GM18502 (cell line): ENCODE measurements around the gene PEX7.

Source experiments
- ATAC-seq: cut with Tn5 transposase; IDR thresholded peaks from one replicate; pipeline ENCODE4 v1.9.1; 2021; ENCODE audit warnings: mild to moderate bottlenecking; ENCODE audit not compliant: unreplicated experiment, poor library complexity

The PEX7 gene, protein sequence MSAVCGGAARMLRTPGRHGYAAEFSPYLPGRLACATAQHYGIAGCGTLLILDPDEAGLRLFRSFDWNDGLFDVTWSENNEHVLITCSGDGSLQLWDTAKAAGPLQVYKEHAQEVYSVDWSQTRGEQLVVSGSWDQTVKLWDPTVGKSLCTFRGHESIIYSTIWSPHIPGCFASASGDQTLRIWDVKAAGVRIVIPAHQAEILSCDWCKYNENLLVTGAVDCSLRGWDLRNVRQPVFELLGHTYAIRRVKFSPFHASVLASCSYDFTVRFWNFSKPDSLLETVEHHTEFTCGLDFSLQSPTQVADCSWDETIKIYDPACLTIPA

DNA sequence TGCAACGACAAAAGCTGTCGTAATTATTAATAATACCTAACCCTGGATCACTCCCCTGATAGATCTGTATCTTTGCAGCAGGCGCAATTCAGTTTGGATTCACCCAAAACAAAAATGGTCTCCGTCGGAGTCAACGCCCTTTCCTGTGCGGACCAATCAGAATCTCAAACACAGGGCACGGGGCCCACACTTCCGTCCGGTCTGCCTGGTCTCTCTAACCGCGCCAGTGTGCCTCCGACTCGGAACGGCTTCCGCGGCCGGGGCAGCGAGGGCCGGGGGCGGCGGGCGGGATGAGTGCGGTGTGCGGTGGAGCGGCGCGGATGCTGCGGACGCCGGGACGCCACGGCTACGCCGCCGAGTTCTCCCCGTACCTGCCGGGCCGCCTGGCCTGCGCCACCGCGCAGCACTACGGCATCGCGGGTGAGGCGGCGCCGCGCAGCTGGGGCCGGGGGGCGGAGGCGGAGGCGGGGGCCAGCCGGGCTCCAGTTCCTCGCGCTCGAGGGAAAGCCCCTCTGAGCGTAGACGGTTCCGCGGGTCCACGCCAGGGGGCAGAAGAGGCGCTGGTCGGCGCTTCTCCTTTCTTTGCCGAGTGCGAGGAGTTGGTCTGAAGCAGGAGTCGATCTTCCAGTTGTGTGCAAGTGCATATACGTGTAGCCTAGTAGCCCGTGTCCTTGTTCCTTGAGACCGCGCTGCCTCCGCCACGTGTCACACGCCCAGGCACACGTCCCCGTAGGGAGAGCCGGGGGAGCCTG lies at the start of gene PEX7:
PEX7 (plus strand) TSS at position 217 of the 752 bp plus-strand sequence; CDS start at position 291, 74 bp downstream.
- ATAC-seq = peak; percentile 97

DNA sequence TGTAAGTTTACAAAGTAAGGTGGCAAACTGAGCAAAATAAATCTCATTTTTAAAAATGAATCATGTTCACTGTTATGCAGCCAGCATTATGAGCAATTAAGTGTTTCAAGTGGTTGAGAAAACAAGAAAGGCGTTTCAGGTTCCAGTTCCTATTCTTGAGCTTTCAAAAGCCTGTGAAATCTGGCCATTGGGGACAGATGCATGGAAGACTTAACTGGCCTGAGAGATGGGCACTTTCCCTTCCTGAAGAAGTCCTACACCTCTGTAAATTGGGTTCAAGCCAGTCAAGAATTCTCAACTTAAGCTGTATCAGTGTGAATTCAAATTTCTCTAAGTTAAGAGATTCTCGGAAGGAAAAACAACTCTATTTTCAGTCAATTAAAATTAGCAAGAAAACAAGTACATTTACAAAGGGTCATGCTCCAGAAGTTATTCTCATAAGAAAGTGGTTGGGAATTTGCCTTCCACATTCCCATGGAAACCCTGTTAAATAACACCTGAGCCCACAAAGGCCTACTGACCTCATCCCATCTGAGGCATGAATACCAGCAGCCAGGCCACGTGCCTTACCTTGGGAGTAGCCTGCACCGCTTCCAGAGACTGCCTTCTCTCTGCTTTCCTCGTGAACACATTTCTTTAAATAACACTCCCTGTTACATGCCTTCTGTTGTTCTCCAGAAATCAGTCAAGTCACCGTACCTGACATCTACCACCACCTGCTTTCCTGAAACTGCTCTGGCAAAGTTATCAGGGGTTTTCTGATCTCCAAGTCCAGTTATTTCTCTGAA lies 49.5 kb upstream of the PEX7 start:
- ATAC-seq = peak; percentile 72

DNA sequence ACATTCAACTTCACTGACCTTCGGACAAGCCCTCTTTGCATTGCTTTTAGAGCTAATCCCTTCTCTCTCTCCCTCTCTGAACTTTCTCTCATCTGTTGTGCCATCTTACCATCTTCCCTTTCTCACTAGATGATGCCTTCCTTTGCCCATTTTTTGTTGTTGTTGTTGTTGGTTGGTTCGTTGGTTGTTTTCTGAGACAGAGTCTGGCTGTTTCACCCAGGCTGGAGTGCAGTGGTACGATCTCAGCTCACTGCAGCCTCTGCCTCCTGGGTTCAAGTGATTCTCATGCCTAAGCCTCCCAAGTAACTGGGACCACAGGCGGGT lies 49.0 kb upstream of the PEX7 start:
- no peak for ATAC-seq

DNA sequence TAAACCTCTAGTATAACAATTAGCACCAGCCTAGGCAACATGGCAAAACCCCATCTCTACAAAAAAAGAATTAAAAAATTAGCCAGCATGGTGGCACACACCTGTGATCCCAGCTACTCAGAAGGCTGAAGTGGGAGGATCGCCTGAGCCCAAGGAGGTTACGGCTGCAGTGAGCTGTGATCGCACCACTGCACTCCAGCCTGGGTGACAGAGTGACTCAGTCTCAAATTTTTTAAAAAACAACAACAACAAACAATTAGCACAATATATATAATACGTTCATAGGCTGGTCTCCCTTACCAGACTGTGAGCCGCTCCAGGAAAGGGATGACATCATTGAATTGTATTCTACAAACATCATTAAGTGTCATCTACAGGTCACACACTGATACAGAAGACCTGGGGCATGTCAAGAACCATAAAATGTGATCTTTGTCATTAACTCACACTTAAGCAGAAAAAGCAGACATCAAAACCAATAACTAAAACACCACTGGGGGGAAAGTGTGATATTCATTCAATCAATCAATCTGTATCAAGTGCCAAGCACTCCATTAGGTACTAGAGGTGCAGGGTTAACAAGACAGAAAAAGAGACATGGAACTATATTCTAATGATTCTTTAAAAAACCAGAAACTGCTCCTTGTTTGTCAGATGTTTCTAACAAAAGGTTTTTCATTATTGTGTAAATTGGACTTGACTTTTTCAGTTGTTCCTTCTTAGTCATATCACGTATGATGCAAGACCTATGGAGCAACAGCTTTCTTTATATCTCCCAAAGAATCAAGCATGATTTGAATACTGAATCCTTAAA lies 48.0 kb upstream of the PEX7 start:
- ATAC-seq = no peak

DNA sequence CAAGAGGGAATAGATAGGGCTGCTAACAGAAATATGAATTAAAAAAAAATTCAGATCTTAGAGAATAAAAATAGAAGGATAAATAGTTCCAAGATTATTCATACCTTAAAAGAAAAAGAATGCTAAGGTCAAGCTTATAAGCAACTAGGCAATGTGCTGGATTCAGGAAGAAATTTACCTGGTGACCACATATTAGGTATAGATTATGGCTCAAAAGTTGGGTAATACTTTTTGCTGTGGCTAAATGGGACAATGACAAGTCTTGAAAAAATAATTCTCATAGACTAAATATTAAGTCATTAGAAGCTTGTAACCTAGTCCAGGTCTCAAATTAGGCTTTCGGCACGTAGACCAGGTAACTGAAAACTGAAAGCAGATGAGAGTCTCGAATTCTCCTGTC lies 47.3 kb upstream of the PEX7 start:
- ATAC-seq = no peak

DNA sequence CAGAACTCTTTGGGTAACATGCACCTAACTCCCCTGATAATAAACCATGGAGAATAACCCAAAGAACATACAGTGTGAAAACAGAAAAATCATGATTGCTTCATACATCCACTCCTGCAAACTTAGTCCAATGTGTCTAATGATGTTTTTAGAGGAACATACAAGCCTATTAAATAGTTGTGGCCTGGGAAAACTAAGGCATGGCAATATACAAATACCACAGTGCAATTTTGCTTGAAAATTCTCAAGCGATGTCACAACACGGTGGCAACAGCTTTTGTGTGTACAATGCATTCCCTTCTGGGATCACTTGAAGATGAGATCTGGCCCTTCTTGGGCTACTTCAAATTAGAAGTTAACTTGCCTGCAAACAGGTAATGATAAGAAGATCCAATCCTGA lies 46.8 kb upstream of the PEX7 start:
- no peak for ATAC-seq

DNA sequence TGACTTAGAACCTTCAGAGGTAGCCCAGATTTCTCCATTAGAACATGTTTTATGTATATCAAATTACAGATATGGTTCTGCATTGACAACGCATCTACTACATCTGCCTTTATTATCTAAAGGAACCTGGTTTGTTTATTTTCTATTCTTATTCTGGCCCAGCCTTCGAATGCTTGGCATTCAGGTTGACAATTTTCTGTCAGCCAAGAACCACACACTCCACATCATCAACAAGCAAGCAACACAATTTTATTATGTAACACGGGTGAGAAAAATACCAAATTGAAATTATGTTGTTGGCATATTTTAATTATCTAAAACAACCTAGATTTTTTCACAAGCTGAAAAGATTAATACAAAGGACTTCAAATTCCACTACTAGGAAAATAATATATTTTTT lies 44.7 kb upstream of the PEX7 start:
- ATAC-seq = no peak

DNA sequence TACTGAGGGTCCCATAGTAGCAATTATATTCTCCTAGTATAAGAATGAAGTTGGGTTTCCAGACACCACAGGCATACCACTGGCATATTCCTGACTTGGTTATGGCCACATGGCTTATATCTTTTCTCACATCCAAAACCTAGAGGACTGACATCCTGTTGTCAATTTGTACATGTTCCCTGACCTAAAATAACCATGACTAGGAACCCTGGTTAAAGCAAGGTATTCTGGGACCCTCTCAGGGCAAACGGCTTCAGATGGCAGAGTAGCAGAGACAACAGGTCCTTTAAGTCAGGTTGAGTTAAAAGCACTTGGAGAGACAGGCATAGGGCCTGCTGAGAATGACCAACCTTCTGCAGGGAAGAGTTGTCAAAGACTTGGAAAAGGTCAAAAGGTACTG lies 42.7 kb upstream of the PEX7 start:
- ATAC-seq = no peak

DNA sequence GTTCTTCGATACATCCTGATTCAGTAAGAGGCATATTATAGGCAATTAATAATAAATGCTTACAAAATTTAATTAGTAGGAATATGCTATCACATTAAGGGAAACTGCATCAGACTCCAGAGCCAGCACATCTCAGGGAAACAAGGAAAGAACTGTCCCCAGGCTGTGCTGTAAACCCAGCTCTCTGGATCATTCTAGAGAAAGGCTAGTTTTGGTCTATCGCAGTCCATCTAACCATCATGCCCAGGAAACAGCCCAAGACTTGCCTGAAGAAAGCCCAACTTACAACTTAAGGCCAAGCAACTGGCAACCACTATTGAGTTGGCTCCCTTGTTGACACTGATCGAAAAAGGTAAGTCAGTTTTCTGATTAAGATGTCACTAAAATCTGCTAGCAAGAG lies 41.4 kb upstream of the PEX7 start:
- no peak for ATAC-seq

DNA sequence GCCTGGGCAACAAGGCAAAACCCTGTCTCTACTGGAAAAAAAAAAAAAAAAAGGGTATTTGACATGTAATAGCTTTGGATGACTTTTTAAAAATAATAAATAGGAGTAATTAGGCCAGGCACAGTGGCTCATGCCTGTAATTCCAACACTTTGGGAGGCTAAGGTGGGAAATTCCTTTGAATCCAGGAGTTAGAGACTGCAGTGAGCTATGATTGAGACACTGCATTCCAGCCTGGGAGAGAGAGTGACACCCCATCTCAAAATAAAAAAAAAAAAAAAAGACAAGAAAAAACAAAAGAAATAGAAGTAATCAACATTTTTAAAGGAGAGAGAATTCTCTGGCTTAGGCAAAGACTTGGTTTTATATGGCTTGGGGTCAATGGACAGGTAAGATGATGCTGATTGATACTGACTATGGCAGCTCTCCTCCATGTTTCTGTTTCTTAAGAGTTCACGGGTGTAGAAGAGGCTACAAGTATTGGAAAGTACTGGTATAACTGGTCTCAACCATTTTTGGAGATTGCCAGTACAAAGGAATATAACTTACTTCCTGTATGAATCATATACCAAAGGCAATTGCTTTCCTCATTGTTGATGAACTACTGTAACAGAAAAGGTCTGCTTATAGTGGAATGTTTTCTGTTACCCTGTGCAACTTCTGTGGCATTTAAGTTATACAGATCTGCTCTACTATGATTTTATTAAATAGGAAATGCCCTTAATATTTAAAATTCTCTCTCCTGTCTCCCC lies 40.2 kb upstream of the PEX7 start:
- ATAC-seq = no peak

DNA sequence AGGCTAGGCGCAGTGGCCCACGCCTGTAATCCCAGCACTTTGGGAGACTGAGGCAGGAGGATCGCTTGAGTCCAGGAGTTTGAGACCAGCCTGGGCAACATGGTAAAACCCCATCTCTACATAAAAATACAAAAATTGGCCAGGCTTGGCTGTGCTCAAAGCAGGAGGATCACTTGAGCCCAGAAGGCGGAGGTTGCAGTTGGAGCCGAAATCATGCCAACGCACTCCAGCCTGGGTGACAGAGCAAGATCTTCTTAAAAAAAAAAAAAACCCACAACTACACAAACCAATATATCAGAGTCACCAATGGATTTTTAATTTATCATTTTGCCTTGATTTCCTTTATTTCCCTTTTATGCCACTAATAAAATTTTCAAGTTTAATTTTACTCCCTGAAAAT lies 39.4 kb upstream of the PEX7 start:
- ATAC-seq = no peak

DNA sequence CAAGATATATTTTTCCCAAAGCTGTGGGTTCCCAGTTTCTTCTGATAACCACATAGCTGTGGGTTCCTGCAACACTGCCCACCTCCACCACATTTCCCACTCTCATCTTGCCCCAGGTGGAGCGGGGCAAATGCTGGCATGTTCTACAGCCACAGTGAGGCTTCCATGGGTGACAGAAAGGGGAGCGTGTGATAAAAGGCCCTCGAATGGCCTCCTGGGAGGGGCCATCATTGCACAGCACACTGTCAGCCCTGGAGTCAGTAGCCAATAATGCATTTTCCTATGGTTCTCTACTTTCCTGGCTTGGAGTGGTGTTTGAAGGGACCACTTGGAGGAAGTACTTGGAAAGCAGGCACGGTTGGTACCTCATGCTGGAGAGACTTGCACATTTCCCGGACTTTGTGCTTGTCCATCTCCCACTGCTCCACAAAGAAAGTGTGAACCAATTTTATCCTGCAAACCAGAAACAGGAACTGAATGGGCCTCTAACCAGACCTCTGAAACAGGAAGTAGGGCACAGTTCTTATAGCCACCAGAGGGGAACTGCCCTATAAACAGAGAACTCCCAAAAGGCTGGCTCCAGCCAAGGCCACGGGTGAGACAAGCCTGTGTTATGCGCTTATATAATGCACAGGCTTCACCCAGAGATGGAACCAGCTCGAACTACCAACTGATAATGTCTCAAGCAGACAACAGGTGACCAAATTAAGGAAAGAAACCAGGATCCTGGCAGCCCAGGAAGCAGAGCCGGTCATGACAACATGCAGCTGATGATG lies 38.7 kb upstream of the PEX7 start:
- peak; percentile 75 for ATAC-seq

DNA sequence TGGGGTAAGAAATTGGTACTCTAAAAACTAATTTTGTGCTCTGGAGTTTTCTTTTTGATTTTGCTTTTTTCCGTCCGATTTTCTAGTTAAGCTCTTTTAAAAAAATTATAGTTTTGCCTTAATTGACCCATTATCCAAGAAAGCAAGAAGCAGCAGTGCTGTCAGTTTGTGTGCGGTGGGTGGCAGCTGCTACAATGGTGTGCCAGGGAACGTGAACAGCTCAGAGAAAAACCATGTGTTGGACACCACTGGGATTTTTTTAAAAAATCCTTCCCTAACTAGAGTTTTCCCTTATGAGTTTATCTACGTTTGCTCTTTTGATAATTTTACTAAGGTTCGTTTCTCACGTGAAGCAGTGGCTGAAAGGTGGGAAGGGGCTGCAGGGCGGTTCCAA lies 38.1 kb upstream of the PEX7 start:
- no peak for ATAC-seq

DNA sequence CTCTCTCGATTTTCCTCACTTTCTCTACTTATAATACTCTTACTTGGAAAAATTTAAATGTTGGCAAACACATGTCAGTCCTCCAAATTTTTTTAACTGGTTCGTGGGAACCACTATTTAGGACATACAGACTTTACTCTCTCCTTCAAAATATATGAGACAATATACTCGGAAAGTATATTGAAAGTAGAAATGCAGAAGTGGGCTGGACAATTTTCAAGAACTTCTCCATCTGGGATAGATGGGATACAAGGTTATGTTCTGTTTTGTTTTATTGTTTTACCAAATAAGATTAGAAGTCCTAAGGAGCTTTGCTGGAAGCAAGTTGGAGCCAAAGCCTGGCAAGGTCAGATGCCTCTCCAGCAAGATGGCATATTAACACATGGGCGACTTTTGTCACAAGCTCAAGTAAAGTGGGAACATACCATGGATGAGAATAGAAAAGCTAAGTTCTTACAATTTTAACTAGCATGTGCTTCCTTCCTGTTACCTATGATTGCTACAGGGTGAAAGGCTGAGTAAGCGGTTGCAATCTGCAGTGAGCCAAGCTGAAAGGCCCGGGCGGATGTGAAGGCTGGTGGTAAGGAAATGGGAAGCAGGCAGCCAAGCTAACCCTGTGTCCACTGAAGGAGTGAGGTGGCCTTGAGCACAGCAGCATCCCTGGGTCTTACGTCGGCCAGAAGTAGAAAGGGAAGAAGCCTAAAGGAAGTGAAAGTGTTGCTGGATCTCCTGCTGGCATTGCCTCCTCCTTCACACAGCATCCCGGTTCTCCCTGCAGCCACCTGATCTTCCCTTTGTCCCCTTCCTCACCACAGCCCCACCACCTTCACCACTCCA lies 37.3 kb upstream of the PEX7 start:
- ATAC-seq = peak; percentile 38

DNA sequence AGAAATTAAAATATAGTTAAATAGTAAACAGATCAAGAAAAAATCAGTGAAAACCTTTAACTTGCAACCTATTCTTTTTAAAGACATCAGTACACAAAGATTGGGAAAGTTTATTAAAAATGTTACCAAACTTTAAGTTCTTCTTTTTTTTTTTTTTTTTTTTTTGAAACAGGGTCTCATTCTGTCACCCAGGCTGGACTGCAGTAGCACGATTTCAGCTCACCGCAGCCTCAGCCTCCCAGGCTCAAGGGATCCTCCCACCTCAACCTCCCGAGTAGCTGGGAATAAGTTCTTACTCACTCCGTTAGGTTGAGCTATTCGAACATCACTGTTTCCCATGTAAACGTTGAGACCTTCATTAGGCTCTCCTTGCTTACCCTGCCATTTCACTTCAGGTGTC lies 35.7 kb upstream of the PEX7 start:
- no peak for ATAC-seq

DNA sequence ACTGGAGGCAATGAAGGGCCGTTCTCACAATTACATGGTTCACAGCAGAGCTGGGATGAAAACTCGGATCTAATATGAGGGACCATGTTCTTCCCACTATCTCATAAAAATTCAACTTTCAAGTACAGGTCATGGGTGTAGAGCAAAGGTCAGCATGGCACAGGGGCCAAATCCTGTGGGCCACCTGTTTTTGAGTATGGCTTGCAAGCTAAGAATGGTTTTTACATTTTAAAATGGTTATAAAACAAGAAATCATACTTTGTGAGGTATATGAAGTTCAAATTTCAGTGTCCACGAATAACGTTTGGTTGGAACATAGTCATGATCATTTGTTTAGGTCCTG lies 34.7 kb upstream of the PEX7 start:
- no peak for ATAC-seq

DNA sequence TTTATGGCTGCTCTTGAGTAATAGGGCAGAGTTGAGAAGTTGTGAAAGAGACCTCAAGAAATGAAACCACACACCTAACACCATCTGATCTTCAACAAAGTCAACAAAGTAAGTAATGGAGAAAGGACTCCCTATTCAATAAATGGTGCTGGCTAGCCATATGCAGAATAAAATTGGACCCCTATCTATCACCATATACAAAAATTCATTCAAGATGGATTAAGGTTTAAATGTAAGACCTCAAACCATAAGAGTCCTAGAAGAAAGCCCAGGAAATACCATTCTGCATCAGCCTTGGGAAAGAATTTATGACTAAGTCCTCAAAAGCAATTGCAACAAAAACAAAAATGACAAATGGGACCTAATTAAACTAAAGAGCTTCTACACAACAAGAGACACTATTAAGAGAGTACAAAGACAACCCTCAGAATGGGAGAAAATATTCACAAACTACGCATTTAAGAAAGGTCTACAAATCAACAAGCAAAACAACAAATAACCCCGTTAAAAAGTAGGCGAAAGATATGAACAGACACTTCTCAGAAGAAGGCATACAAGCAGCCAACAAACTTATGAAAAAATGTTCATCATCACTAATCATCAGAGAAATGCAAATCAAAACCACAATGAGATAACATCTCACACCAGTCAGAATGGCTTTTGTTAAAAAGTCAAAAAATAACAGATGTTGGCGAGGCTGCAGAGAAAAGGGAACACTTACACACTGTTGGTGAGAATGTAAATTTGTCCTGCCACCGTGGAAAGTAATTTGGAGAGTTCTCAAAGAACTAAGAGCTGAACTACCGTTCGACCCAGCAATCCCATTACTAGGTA lies 34.1 kb upstream of the PEX7 start:
- no peak for ATAC-seq
